ENCODE results near the gene DNAH10. TPM values are rescaled to one million over a fixed set of nuclear protein-coding genes. Genes with fewer than 3 reads are reported as not detected.
A peak's percentile ranks its signal among the peaks of the same experiment; 100 is the strongest.

The DNAH10 gene
- total RNA-seq, 2 donors from 2014 or later = 0.09 to 0.64 TPM

DNA sequence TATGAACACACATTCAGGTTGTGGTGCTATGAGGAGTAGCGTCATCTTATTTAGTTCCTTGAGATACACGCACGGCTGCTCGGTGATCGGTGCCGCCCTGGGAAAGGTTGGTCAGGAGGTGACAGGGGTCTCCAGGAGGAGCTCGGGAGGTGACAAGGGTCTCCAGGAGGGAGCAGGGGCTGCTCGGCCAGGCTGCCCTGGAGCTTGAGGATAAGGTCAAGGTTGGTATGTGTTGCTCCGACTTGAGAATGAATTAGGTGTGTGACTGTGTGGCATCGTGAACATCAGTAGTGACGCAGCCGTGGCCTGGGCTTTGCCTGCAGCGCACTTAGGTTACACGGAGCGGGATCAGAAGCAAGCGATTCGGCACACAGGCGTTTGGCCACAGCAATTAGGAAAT, 174.4 kb downstream of the DNAH10 start:
- Histone ChIP-seq H3K4me1 (ENCODE audit: control insufficient read depth, insufficient read depth, low read length) (no peaks in the 10 kb centered on the region), H3K36me3 (ENCODE audit: control insufficient read depth, insufficient read depth, low read length) (peaks cover 5% of the 10 kb centered on the region), H3K9me3 (ENCODE audit: control insufficient read depth, low read length) (peaks cover 2% of the 10 kb centered on the region), H3K9ac (ENCODE audit: extremely low read depth, low read length, poor library complexity, severe bottlenecking) (no peak overlapping the region), H3K27ac (ENCODE audit: low read depth, low read length) (no peak overlapping the region), H3K4me3 (ENCODE audit: low read length) (no peak overlapping the region), H3K27me3 (ENCODE audit: control insufficient read depth, insufficient read depth, low read length, poor library complexity, severe bottlenecking) (no peaks in the 10 kb centered on the region)
- peaks cover 3% of the 10 kb centered on the region for H3K27me3 Mint-ChIP-seq (ENCODE audit: insufficient read depth)
- H3K4me1 Mint-ChIP-seq = no peaks in the 10 kb centered on the region
- TF ChIP-seq, protein P1, sequence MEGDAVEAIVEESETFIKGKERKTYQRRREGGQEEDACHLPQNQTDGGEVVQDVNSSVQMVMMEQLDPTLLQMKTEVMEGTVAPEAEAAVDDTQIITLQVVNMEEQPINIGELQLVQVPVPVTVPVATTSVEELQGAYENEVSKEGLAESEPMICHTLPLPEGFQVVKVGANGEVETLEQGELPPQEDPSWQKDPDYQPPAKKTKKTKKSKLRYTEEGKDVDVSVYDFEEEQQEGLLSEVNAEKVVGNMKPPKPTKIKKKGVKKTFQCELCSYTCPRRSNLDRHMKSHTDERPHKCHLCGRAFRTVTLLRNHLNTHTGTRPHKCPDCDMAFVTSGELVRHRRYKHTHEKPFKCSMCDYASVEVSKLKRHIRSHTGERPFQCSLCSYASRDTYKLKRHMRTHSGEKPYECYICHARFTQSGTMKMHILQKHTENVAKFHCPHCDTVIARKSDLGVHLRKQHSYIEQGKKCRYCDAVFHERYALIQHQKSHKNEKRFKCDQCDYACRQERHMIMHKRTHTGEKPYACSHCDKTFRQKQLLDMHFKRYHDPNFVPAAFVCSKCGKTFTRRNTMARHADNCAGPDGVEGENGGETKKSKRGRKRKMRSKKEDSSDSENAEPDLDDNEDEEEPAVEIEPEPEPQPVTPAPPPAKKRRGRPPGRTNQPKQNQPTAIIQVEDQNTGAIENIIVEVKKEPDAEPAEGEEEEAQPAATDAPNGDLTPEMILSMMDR (conservative IDR thresholded peaks at IDR 0.05) = no peak
- peak; percentile 44 for DNase-seq
- no peaks in the 10 kb centered on the region for H3K9me3 Mint-ChIP-seq
- H3K36me3 Mint-ChIP-seq (ENCODE audit: low read depth) = peaks cover 22% of the 10 kb centered on the region
- WGBS, 2 experiments (ENCODE audit: insufficient coverage in 1 of 2, insufficient read length in 1 of 2) = 94 to 95% methylated on average over 15 to 18 of the region's 18 CpGs
- H3K4me3 Mint-ChIP-seq = no peak overlapping the region
- H3K27ac Mint-ChIP-seq = no peak overlapping the region

DNA sequence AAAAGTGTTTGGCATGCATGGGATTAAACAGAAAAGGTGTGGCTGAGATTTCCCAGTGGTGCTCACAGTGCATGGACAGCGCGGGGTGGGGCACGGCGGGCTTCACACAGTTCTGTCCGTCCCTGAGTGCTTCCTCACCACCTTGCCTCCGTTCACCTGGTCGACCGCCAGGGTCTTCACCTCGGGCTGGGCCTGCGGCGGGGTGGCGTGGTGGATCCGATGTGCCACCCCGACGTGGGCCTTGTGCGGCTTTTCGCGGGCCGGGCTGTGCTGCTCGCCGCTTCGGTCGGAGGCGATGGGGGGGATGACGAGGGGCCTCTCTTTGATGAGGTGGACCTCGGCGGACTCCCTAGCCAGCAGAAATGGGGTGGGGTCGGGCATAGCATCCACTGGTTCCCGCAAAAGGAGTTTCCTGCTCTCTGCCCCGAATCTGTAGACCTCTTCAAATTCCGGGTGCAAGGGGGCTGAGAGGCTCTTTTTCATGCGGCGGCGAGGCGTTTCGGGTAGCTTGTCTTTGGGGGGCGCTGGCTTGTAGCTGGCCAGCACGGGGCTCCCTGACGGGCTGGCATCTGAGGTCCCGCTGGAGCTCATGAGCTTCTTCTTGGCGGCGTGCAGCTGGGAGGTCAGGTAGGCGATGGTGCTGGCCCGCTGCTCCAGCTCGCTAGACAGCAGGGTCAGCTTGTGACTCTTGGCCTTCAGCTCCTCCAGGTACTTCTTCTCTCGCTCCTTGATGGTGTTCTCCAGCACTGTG, 175.0 kb downstream of the DNAH10 start:
- H3K4me1 ChIP-seq (ENCODE audit: control insufficient read depth, insufficient read depth, low read length) = no peaks in the 10 kb centered on the region
- H3K27me3 ChIP-seq (ENCODE audit: control insufficient read depth, insufficient read depth, low read length, poor library complexity, severe bottlenecking) = no peaks in the 10 kb centered on the region
- WGBS, 2 experiments (ENCODE audit: insufficient coverage in 1 of 2, insufficient read length in 1 of 2) = 95 to 97% methylated on average over 27 to 46 of the region's 46 CpGs
- H3K27ac Mint-ChIP-seq = no peak overlapping the region
- peaks cover 11% of the 10 kb centered on the region for H3K36me3 ChIP-seq (ENCODE audit: control insufficient read depth, insufficient read depth, low read length)
- peaks cover 29% of the 10 kb centered on the region for H3K36me3 Mint-ChIP-seq (ENCODE audit: low read depth)
- H3K9ac ChIP-seq (ENCODE audit: extremely low read depth, low read length, poor library complexity, severe bottlenecking) = no peak overlapping the region
- H3K4me1 Mint-ChIP-seq = no peaks in the 10 kb centered on the region
- peaks cover 1% of the 10 kb centered on the region for H3K9me3 Mint-ChIP-seq
- no peak overlapping the region for H3K27ac ChIP-seq (ENCODE audit: low read depth, low read length)
- DNase-seq = peak; percentile 43
- no peak overlapping the region for H3K4me3 Mint-ChIP-seq
- TF ChIP-seq, protein P1 (conservative IDR thresholded peaks at IDR 0.05) = no peak
- H3K4me3 ChIP-seq (ENCODE audit: low read length) = no peak overlapping the region
- no peaks in the 10 kb centered on the region for H3K27me3 Mint-ChIP-seq (ENCODE audit: insufficient read depth)
- H3K9me3 ChIP-seq (ENCODE audit: control insufficient read depth, low read length) = peaks cover 9% of the 10 kb centered on the region

DNA sequence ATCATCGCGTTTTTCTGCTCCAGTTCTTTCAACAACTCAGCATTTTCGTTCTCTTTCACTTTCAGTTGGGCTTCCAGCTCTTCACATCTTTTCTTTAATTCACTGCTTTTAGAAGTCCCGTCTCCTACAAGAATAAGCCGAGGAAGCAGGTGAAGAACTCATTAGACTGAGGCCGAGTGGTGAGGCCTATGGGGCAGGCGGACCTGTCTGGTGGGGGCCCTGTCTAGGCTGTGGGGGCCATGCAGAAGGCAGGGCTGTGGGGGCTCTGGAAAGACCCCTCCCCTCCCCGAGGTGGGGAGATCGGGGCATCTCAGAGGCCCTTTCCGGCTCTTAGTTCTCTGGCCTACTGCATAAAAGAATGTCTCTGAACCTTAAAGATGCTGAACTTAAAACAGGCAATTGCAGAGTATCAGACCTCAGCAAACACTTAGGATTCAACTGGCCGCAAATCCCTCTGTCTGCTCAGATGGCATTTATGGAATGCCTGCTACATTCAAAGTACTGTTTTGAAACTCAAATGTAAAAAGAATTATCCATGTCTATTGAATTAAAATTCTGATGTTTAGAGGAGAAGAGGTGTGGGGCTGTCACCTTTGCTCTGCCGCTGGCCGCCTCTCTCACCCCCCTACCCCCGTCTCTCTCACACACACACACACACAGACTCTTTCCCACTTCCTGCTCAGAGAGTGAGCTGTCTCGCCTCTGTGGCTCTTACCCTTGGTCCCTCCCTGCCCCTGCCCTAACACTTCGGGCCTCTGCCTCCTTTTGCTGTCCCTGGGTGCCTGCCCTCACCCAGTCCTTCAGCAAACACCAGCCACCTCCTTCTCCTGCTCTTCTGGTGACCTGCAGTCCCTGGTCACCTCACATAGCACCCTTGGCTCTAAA, 175.8 kb downstream of the DNAH10 start:
- H3K27me3 Mint-ChIP-seq (ENCODE audit: insufficient read depth) = no peaks in the 10 kb centered on the region
- WGBS, 2 experiments (ENCODE audit: insufficient coverage in 1 of 2, insufficient read length in 1 of 2) = 93 to 94% methylated on average over 10 to 14 of the region's 16 CpGs
- Histone ChIP-seq H3K4me3 (ENCODE audit: low read length) (no peak overlapping the region), H3K27ac (ENCODE audit: low read depth, low read length) (no peak overlapping the region), H3K9me3 (ENCODE audit: control insufficient read depth, low read length) (peaks cover 17% of the 10 kb centered on the region), H3K27me3 (ENCODE audit: control insufficient read depth, insufficient read depth, low read length, poor library complexity, severe bottlenecking) (no peaks in the 10 kb centered on the region), H3K4me1 (ENCODE audit: control insufficient read depth, insufficient read depth, low read length) (no peaks in the 10 kb centered on the region), H3K36me3 (ENCODE audit: control insufficient read depth, insufficient read depth, low read length) (peaks cover 19% of the 10 kb centered on the region), H3K9ac (ENCODE audit: extremely low read depth, low read length, poor library complexity, severe bottlenecking) (no peak overlapping the region)
- no peaks in the 10 kb centered on the region for H3K4me1 Mint-ChIP-seq
- no peak for DNase-seq
- H3K27ac Mint-ChIP-seq = peak overlapping the region; percentile 38
- H3K4me3 Mint-ChIP-seq = no peak overlapping the region
- peaks cover 9% of the 10 kb centered on the region for H3K9me3 Mint-ChIP-seq
- TF ChIP-seq, protein P1 (conservative IDR thresholded peaks at IDR 0.05) = no peak
- peaks cover 37% of the 10 kb centered on the region for H3K36me3 Mint-ChIP-seq (ENCODE audit: low read depth)
